GM12878 (cell line): ENCODE results near the gene REPS1. TPM values are rescaled to one million over a fixed set of nuclear protein-coding genes. Genes with fewer than 3 reads are reported as not detected.

Experiments
- ATAC-seq: fragments of 200-7000 bp; cut with Tn5 transposase; 3 replicates; pipeline ENCODE4 v1.9.1; 2020; ENCODE audit warnings: mild to moderate bottlenecking, moderate library complexity
- BruUV-seq: library from RNA; stranded (reverse); fragments of 400-500 nt; replicated peaks from 2 replicates; lab custom pipeline; 2021; lab: Mats Ljungman, UMichigan
- CTCF ChIA-PET: fragments of 300-600 bp; sonication (Branson Sonifier 250); formaldehyde crosslinking; extraction: SDS; loops from one replicate; lab custom pipeline; 2021; ENCODE audit warnings: inconsistent platforms; lab: Yijun Ruan, JAX
- POLR2A ChIA-PET: fragments of 350-600 bp; formaldehyde crosslinking; extraction: SDS; loops from one replicate; lab custom pipeline; 2021; ENCODE audit warnings: inconsistent platforms; lab: Charles Lee
- RAD21 ChIA-PET: fragments of 300-600 bp; sonication (Branson Sonifier 250); formaldehyde crosslinking; loops from one replicate; lab custom pipeline; 2023; ENCODE audit warnings: antibody characterized with exemption; ENCODE audit not compliant: unreplicated experiment; lab: Charles Lee
- SMC1A ChIA-PET: fragments of 300-600 bp; sonication (Branson Sonifier 250); formaldehyde crosslinking; loops from one replicate; lab custom pipeline; 2023; ENCODE audit not compliant: unreplicated experiment, uncharacterized antibody; lab: Charles Lee
- DNase-seq: peaks from one replicate; pipeline ENCODE4 v3.0.0-alpha.2; 2011; ENCODE audit warnings: low read depth, low spot score
- FAIRE-seq: peaks from 3 replicates; lab custom pipeline; 2011; peaks lifted over from hg19 to GRCh38; lab: Jason Lieb, UNC
- H2AFZ ChIP-seq: 2 replicates; pipeline ENCODE4 v1.6.0; 2011; ENCODE audit warnings: low read depth, low read length, control low read depth; ENCODE audit not compliant: control insufficient read depth
- H3K27ac ChIP-seq: 2 replicates; pipeline ENCODE4 v1.5.1; 2011; ENCODE audit warnings: control low read depth; ENCODE audit not compliant: control insufficient read depth, insufficient read depth
- H3K27me3 ChIP-seq, 2 experiments: replicated peaks in 1 of 2; 2 replicates each; pipeline versions ENCODE4 v1.6.0 to v1.6.1; 2011; ENCODE audit warnings: low read length in 1 of 2; ENCODE audit not compliant: control insufficient read depth in 2 of 2, insufficient read depth in 2 of 2
- H3K36me3 ChIP-seq, 2 experiments: 2 replicates each; pipeline ENCODE4 v1.5.1; 2011; ENCODE audit warnings: low read length in 1 of 2; ENCODE audit not compliant: control insufficient read depth in 2 of 2, insufficient read depth in 2 of 2
- H3K4me1 ChIP-seq: 2 replicates; pipeline ENCODE4 v1.6.1; 2011; ENCODE audit warnings: mild to moderate bottlenecking, low read length, moderate library complexity, mixed read lengths; ENCODE audit not compliant: control insufficient read depth, insufficient read depth
- H3K4me2 ChIP-seq: 2 replicates; pipeline ENCODE4 v1.6.0; 2011; ENCODE audit warnings: control low read depth; ENCODE audit not compliant: control insufficient read depth, insufficient read depth
- H3K4me3 ChIP-seq: fragments of 200-600 bp; sonication (generic); 2 replicates; pipeline ENCODE4 v1.5.1; 2016
- H3K79me2 ChIP-seq: 2 replicates; pipeline ENCODE4 v1.6.0; 2011; ENCODE audit warnings: low read length; ENCODE audit not compliant: control insufficient read depth, insufficient read depth
- H3K9ac ChIP-seq: 2 replicates; pipeline ENCODE4 v1.8.0; 2011; ENCODE audit warnings: low read length, control low read depth, mixed read lengths; ENCODE audit not compliant: control insufficient read depth, insufficient read depth
- H3K9me3 ChIP-seq: replicated peaks from 3 replicates; pipeline ENCODE4 v1.5.1; 2011; ENCODE audit warnings: mild to moderate bottlenecking, low read length; ENCODE audit not compliant: control insufficient read depth, insufficient read depth
- H4K20me1 ChIP-seq: 2 replicates; pipeline ENCODE4 v1.6.0; 2011; ENCODE audit not compliant: control insufficient read depth, insufficient read depth
- ATF3 ChIP-seq: IDR thresholded peaks from 2 replicates; pipeline ENCODE4 v1.6.1; 2011; ENCODE audit warnings: low read depth, mild to moderate bottlenecking, low read length, moderate library complexity, borderline replicate concordance; ENCODE audit errors: extremely low read depth
- CBX3 ChIP-seq: fragments of 200-600 bp; sonication (generic); IDR thresholded peaks from 2 replicates; pipeline ENCODE4 v1.6.1; 2016; ENCODE audit warnings: low read depth, borderline replicate concordance
- CUX1 ChIP-seq: IDR thresholded peaks from 2 replicates; pipeline ENCODE4 v1.6.1; 2012; ENCODE audit warnings: improper control_type of control experiment, low read depth, low read length; ENCODE audit not compliant: insufficient replicate concordance
- FOXK2 ChIP-seq: fragments of 450-650 bp; IDR thresholded peaks from 2 replicates; pipeline ENCODE4 v1.6.1; 2017; ENCODE audit warnings: mild to moderate bottlenecking, moderate library complexity
- HDAC2 ChIP-seq: fragments of 200-600 bp; sonication (generic); IDR thresholded peaks from 2 replicates; pipeline ENCODE4 v1.6.1; 2017
- HDGF ChIP-seq: fragments of 450-650 bp; IDR thresholded peaks from 2 replicates; pipeline ENCODE4 v1.6.1; 2016; ENCODE audit warnings: antibody characterized with exemption
- IRF3 ChIP-seq: fragments of 450-650 bp; IDR thresholded peaks from 2 replicates; pipeline ENCODE4 v1.6.1; 2014; ENCODE audit warnings: mild to moderate bottlenecking
- IRF4 ChIP-seq: IDR thresholded peaks from 2 replicates; pipeline ENCODE4 v1.6.1; 2011; ENCODE audit warnings: low read depth, low read length
- KDM1A ChIP-seq: fragments of 200-600 bp; sonication (generic); IDR thresholded peaks from 2 replicates; pipeline ENCODE4 v1.6.1; 2016; ENCODE audit warnings: borderline replicate concordance
- POLR2A ChIP-seq: IDR thresholded peaks from 2 replicates; pipeline ENCODE4 v1.6.1; 2011; ENCODE audit warnings: low read depth, mild to moderate bottlenecking, low read length
- RAD21 ChIP-seq: IDR thresholded peaks from 2 replicates; pipeline ENCODE4 v1.6.1; 2011; ENCODE audit warnings: mild to moderate bottlenecking, low read depth, low read length, moderate library complexity; ENCODE audit not compliant: insufficient read depth
- RAD51 ChIP-seq: fragments of 450-650 bp; IDR thresholded peaks from 2 replicates; pipeline ENCODE4 v1.6.1; 2016; ENCODE audit warnings: moderate library complexity, mild to moderate bottlenecking, inconsistent platforms
- RELA ChIP-seq: fragments of 450-650 bp; IDR thresholded peaks from 2 replicates; pipeline ENCODE4 v1.8.0; 2014; ENCODE audit warnings: borderline replicate concordance; ENCODE audit not compliant: partially characterized antibody
- SP1 ChIP-seq: IDR thresholded peaks from one replicate; pipeline ENCODE4 v1.6.1; 2011; ENCODE audit warnings: low read depth, low read length
- WGBS: methylation state at CpG from one replicate; pipeline ENCODE4 v1.1.6; 2016; ENCODE audit warnings: low lambda C conversion rate; ENCODE audit not compliant: insufficient replicate concordance, insufficient coverage; ENCODE audit errors: missing lambda C conversion rate; 5-methylcytosine and 5-hydroxymethylcytosine counted together
- in situ Hi-C: fragments of 300-500 bp; cut with MboI; formaldehyde crosslinking; loops from 9 replicates; pipeline ENCODE4 v1.14.3; 2018; ENCODE audit warnings: mixed read lengths
- intact Hi-C: fragments of 100-400 bp; cut with micrococcal nuclease; formaldehyde crosslinking; loops from one replicate; pipeline ENCODE4 v1.14.2; 2022; ENCODE audit not compliant: unreplicated experiment
- polyA plus RNA-seq, 11 experiments: library from polyadenylated mRNA; depleted of rRNA in 4 of 11; unstranded in 6 of 11; stranded (reverse) in 5 of 11; fragments of >200 nt; fragmentation: Nextera tagmentation in 4 of 11; fragmentation: Illumina TruSeq in 1 of 11; extraction: Ambion mirVana in 4 of 11; extraction: Trizol in 1 of 11; gene quantifications; 1 replicate in 1 of 11; 2 replicates in 10 of 11; pipeline versions ENCODE4 v1.2.1 to v1.2.3, GENCODE V29; 2011 to 2016; ENCODE audit warnings: inconsistent platforms in 2 of 11, missing spikeins in 2 of 11, low read depth in 1 of 11
- total RNA-seq, 4 experiments: library from RNA; depleted of rRNA in 3 of 4; stranded (reverse); fragments of >200 nt in 3 of 4; fragmentation: Illumina TruSeq in 1 of 4; extraction: Trizol in 1 of 4; gene quantifications; 2 replicates each; pipeline versions ENCODE4 v1.2.1 to v1.2.3, GENCODE V29; 2013 to 2021

REPS1 gene
- total and polyA plus RNA-seq, 10 of the 15 experiments (the other 5 are each of a cell fraction or from before 2014, with no cell fraction given): 13.7 to 59.3 (median 31.7) TPM

DNA sequence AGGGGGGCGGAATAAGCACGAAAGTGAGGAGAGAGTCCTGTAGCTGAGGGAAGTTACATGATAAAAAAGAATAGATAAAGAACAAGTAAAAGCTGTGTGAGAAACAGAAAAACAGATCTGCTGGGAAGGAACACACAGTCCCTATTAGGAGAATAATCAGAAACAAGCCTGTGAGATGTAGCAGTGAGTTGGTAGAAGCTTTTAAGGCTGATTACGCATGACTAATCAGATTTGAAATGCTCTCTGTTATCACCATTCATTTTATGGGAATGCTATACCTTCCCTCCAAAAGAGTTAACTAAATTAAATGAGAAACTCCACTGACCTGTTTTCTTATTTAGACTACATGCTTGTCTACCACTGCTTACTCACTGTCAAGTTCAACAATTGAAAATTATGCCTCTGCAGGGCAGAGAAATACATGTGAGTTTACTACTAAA is 15.8 kb downstream of the REPS1 start:
- 0 out of 2 replicates have a peak overlapping the region, but pooled peaks have one; percentile 10 for H3K27ac ChIP-seq
- TF ChIP-seq SP1 (no peak), RAD51 (no peak), FOXK2 (no peak), CUX1 (no peak), POLR2A (no peak), IRF4 (no peak), HDGF (no peak), KDM1A (no peak), ATF3 (no peak), HDAC2 (no peak), IRF3 (no peak), RELA (no peak), RAD21 (no peak), CBX3 (no peak)
- ChIA-PET SMC1A (interaction anchor here (0.9 to 4.2 kb wide), 5 partner anchors 9 to 78 kb away, joined by 3 to 24 read pairs (median 9); no protein-coding TSS in a partner anchor), RAD21 (interaction anchor here (0.7 to 2.0 kb wide), 3 partner anchors 14 to 165 kb away, joined by 3 to 5 read pairs (median 3); no protein-coding TSS in a partner anchor), CTCF (interaction anchor here (1.2 to 1.5 kb wide), 2 partner anchors 9 to 157 kb away, joined by 3 to 4 read pairs; no protein-coding TSS in a partner anchor), POLR2A (no interaction called here)
- DNase-seq (no peak), FAIRE-seq (no peak), ATAC-seq (peak; percentile 9; the same call in 1 of the 3 replicates)
- no peak overlapping the region for H3K4me3 ChIP-seq
- no peaks in the 10 kb centered on the region for H4K20me1 ChIP-seq
- in situ Hi-C loops: no loop called here
- H3K36me3 ChIP-seq: no peaks in the 10 kb centered on the region
- 95% methylated on average over 3 of the region's 3 CpGs for WGBS
- no peaks in the 10 kb centered on the region for H3K27me3 ChIP-seq
- no peak overlapping the region for H2AFZ ChIP-seq
- H3K4me1 ChIP-seq: peaks cover 16% of the 10 kb centered on the region
- BruUV-seq: no TSS peak
- no peak overlapping the region for H3K4me2 ChIP-seq
- no peak overlapping the region for H3K9ac ChIP-seq
- intact Hi-C loops: no loop called here
- no peaks in the 10 kb centered on the region; the same call in 2 of the 3 replicates for H3K9me3 ChIP-seq
- H3K79me2 ChIP-seq: peaks cover 80% of the 10 kb centered on the region
